Measurements from ENCODE around the gene SNRNP70.

Gene SNRNP70

GRCh38 chr19:49107625-49108459 is 22.6 kb downstream of the SNRNP70 start:
- Histone ChIP-seq H3K36me3 (ENCODE audit: control insufficient read depth in 4 of 4, insufficient read depth in 4 of 4, low read length in 3 of 4) (peaks cover 4 to 69% (median 52%) of the 10 kb centered on the region in 4 experiments), H3K27me3 (replicated peaks in 2 of 5; ENCODE audit: control insufficient read depth in 4 of 5, insufficient read depth in 5 of 5, low read length in 4 of 5) (no peaks in the 10 kb centered on the region), H3K4me1 (ENCODE audit: control extremely low read depth in 1 of 4, control insufficient read depth in 4 of 4, insufficient read depth in 4 of 4, low read length in 3 of 4) (no peaks in the 10 kb centered on the region), H3K27ac (ENCODE audit: insufficient read depth in 1 of 2, low read depth in 1 of 2, low read length in 2 of 2, poor library complexity in 1 of 2, severe bottlenecking in 2 of 2) (no peak overlapping the region), H3K4me3 (ENCODE audit: control insufficient read depth in 1 of 7, extremely low read depth in 1 of 7, insufficient read depth in 4 of 7, low read depth in 2 of 7, low read length in 6 of 7) (no peak overlapping the region), H3K9me3 (ENCODE audit: control extremely low read depth in 1 of 5, control insufficient read depth in 4 of 5, insufficient read depth in 2 of 5, low read depth in 1 of 5, low read length in 4 of 5) (no peaks in the 10 kb centered on the region)
- ChIA-PET CTCF (interaction anchor here (0.8 to 2.3 kb wide), 5 partner anchors 10 to 49 kb away, joined by 3 to 17 read pairs (median 4); no protein-coding TSS in a partner anchor), POLR2A (no interaction called here)
- WGBS (ENCODE audit: insufficient coverage) = 98% methylated on average over 79 of the region's 93 CpGs
- DNase-seq = no peak

GRCh38 chr19:49109051-49109450 is 23.8 kb downstream of the SNRNP70 start:
- POLR2A ChIA-PET = interaction anchor here (0.7 kb wide), 1 partner anchor 11 kb away, joined by 4 read pairs; no protein-coding TSS in a partner anchor
- Histone ChIP-seq H3K27ac (ENCODE audit: insufficient read depth in 1 of 2, low read depth in 1 of 2, low read length in 2 of 2, poor library complexity in 1 of 2, severe bottlenecking in 2 of 2) (no peak overlapping the region), H3K27me3 (replicated peaks in 2 of 5; ENCODE audit: control insufficient read depth in 4 of 5, insufficient read depth in 5 of 5, low read length in 4 of 5) (no peaks in the 10 kb centered on the region), H3K9me3 (ENCODE audit: control extremely low read depth in 1 of 5, control insufficient read depth in 4 of 5, insufficient read depth in 2 of 5, low read depth in 1 of 5, low read length in 4 of 5) (no peaks in the 10 kb centered on the region), H3K36me3 (ENCODE audit: control insufficient read depth in 4 of 4, insufficient read depth in 4 of 4, low read length in 3 of 4) (peaks cover 4 to 57% (median 45%) of the 10 kb centered on the region in 4 experiments), H3K4me3 (ENCODE audit: control insufficient read depth in 1 of 7, extremely low read depth in 1 of 7, insufficient read depth in 4 of 7, low read depth in 2 of 7, low read length in 6 of 7) (no peak overlapping the region), H3K4me1 (ENCODE audit: control extremely low read depth in 1 of 4, control insufficient read depth in 4 of 4, insufficient read depth in 4 of 4, low read length in 3 of 4) (peaks cover 0 to 11% (median 7%) of the 10 kb centered on the region in 4 experiments)
- 90% methylated on average over 5 of the region's 5 CpGs for WGBS (ENCODE audit: insufficient coverage)
- CTCF ChIA-PET = interaction anchor here (0.6 to 1.4 kb wide), 4 partner anchors 11 to 50 kb away, joined by 3 to 4 read pairs (median 3); no protein-coding TSS in a partner anchor
- DNase-seq = no peak

DNA sequence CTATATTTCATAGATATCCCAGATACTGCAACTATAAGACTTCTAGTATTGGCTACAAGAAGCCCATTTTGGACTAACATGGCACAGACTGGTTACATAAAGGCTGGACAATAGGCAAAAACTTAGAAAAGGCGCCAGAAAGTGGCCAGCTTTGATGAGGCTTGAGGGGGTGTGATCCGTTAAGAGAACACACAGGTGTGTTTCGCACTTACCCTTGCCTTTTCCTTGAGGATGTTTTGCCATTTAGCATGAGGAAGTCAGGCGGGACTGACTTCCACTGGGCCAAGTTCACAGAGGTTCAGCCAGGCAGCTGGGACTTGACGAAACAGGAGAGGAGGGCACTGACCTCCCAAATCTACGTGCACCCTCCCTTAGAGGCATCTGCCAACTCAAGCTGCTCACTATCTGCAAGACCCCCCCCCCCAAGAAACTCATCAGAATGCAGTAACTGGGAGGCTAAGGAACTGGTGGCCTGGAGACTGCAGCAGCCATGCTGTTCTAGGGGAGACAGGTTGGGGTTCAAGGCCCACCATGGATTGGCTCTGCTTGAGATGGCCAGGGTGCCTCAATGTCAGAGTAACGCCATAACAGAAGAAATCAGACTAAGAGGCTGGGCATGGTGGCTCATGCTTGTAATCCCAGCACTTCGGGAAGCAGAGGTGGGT is 24.4 kb downstream of the SNRNP70 start:
- CTCF ChIA-PET = interaction anchor here (0.7 to 1.4 kb wide), 2 partner anchors 14 to 50 kb away, joined by 3 to 4 read pairs; no protein-coding TSS in a partner anchor

DNA sequence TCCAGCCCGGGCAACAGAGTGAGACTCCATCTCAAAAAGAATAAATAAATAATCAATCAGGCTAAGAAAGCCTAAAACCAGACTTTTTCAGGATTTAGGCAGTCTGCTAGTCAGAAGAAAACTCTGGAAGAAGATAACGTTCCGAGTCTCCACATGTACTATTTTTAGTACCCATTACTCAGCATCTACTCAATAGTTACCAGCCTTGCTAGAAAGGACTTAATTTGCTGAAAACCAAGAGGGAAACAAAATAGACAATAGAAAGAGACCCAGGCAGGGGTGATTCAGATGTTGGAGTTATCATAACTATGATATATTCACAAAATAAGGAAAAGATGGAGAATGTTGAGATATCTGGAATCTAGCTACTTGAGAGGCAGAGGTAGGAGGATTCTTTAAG is 25.3 kb downstream of the SNRNP70 start:
- 100% methylated on average over 1 of the region's 3 CpGs for WGBS (ENCODE audit: insufficient coverage)
- ChIA-PET CTCF (interaction anchor here (1.6 to 1.7 kb wide), 2 partner anchors 13 to 36 kb away, joined by 5 to 8 read pairs; no protein-coding TSS in a partner anchor), POLR2A (no interaction called here)
- Histone ChIP-seq H3K4me1 (ENCODE audit: control extremely low read depth in 1 of 4, control insufficient read depth in 4 of 4, insufficient read depth in 4 of 4, low read length in 3 of 4) (peaks cover 0 to 16% (median 14%) of the 10 kb centered on the region in 4 experiments), H3K27ac (ENCODE audit: insufficient read depth in 1 of 2, low read depth in 1 of 2, low read length in 2 of 2, poor library complexity in 1 of 2, severe bottlenecking in 2 of 2) (no peak overlapping the region), H3K9me3 (ENCODE audit: control extremely low read depth in 1 of 5, control insufficient read depth in 4 of 5, insufficient read depth in 2 of 5, low read depth in 1 of 5, low read length in 4 of 5) (no peaks in the 10 kb centered on the region), H3K4me3 (ENCODE audit: control insufficient read depth in 1 of 7, extremely low read depth in 1 of 7, insufficient read depth in 4 of 7, low read depth in 2 of 7, low read length in 6 of 7) (no peak overlapping the region), H3K36me3 (ENCODE audit: control insufficient read depth in 4 of 4, insufficient read depth in 4 of 4, low read length in 3 of 4) (peaks cover 4 to 44% (median 33%) of the 10 kb centered on the region in 4 experiments), H3K27me3 (replicated peaks in 2 of 5; ENCODE audit: control insufficient read depth in 4 of 5, insufficient read depth in 5 of 5, low read length in 4 of 5) (no peaks in the 10 kb centered on the region)
- DNase-seq = no peak

More for the DNA sequence above, 24.4 kb downstream of the SNRNP70 start:
- 92% methylated on average over 5 of the region's 8 CpGs for WGBS (ENCODE audit: insufficient coverage)
- Histone ChIP-seq H3K27ac (ENCODE audit: insufficient read depth in 1 of 2, low read depth in 1 of 2, low read length in 2 of 2, poor library complexity in 1 of 2, severe bottlenecking in 2 of 2) (no peak overlapping the region), H3K4me1 (ENCODE audit: control extremely low read depth in 1 of 4, control insufficient read depth in 4 of 4, insufficient read depth in 4 of 4, low read length in 3 of 4) (peaks cover 0 to 11% (median 9%) of the 10 kb centered on the region in 4 experiments), H3K9me3 (ENCODE audit: control extremely low read depth in 1 of 5, control insufficient read depth in 4 of 5, insufficient read depth in 2 of 5, low read depth in 1 of 5, low read length in 4 of 5) (no peaks in the 10 kb centered on the region), H3K36me3 (ENCODE audit: control insufficient read depth in 4 of 4, insufficient read depth in 4 of 4, low read length in 3 of 4) (peaks cover 4 to 50% (median 39%) of the 10 kb centered on the region in 4 experiments), H3K27me3 (replicated peaks in 2 of 5; ENCODE audit: control insufficient read depth in 4 of 5, insufficient read depth in 5 of 5, low read length in 4 of 5) (no peaks in the 10 kb centered on the region), H3K4me3 (ENCODE audit: control insufficient read depth in 1 of 7, extremely low read depth in 1 of 7, insufficient read depth in 4 of 7, low read depth in 2 of 7, low read length in 6 of 7) (no peak overlapping the region)
- DNase-seq = no peak
- POLR2A ChIA-PET = interaction anchor here (0.7 kb wide), 1 partner anchor 11 kb away, joined by 4 read pairs; no protein-coding TSS in a partner anchor

GRCh38 chr19:49111218-49111998 is 26.2 kb downstream of the SNRNP70 start:
- Histone ChIP-seq H3K4me1 (ENCODE audit: control extremely low read depth in 1 of 4, control insufficient read depth in 4 of 4, insufficient read depth in 4 of 4, low read length in 3 of 4) (peaks cover 0 to 17% (median 15%) of the 10 kb centered on the region in 4 experiments), H3K36me3 (ENCODE audit: control insufficient read depth in 4 of 4, insufficient read depth in 4 of 4, low read length in 3 of 4) (peaks cover 4 to 35% (median 25%) of the 10 kb centered on the region in 4 experiments), H3K9me3 (ENCODE audit: control extremely low read depth in 1 of 5, control insufficient read depth in 4 of 5, insufficient read depth in 2 of 5, low read depth in 1 of 5, low read length in 4 of 5) (no peaks in the 10 kb centered on the region), H3K4me3 (ENCODE audit: control insufficient read depth in 1 of 7, extremely low read depth in 1 of 7, insufficient read depth in 4 of 7, low read depth in 2 of 7, low read length in 6 of 7) (no peak overlapping the region), H3K27me3 (replicated peaks in 2 of 5; ENCODE audit: control insufficient read depth in 4 of 5, insufficient read depth in 5 of 5, low read length in 4 of 5) (no peaks in the 10 kb centered on the region), H3K27ac (ENCODE audit: insufficient read depth in 1 of 2, low read depth in 1 of 2, low read length in 2 of 2, poor library complexity in 1 of 2, severe bottlenecking in 2 of 2) (no peak overlapping the region)
- POLR2A ChIA-PET = no interaction called here
- CTCF ChIA-PET = interaction anchor here (0.9 to 1.7 kb wide), 3 partner anchors 14 to 39 kb away, joined by 5 to 8 read pairs (median 5); no protein-coding TSS in a partner anchor
- no peak for DNase-seq
- 94% methylated on average over 5 of the region's 11 CpGs for WGBS (ENCODE audit: insufficient coverage)

- H3K4me3 ChIP-seq (ENCODE audit: control insufficient read depth in 1 of 7, extremely low read depth in 1 of 7, insufficient read depth in 4 of 7, low read depth in 2 of 7, low read length in 6 of 7) = peak within 1 kb of the TSS; percentile 58 to 86 (median 72)
- DNase-seq = peak; percentile 67 to 84 (median 78)
- WGBS (ENCODE audit: insufficient coverage) = under 1% methylated on average over 51 of the region's 66 CpGs
- no peak within 1 kb of the TSS for H3K27ac ChIP-seq (ENCODE audit: insufficient read depth in 1 of 2, low read depth in 1 of 2, low read length in 2 of 2, poor library complexity in 1 of 2, severe bottlenecking in 2 of 2)
- peaks cover 2 to 9% (median 8%) of the 10 kb centered on the region in 4 experiments for H3K36me3 ChIP-seq (ENCODE audit: control insufficient read depth in 4 of 4, insufficient read depth in 4 of 4, low read length in 3 of 4)
- peaks cover 2 to 41% (median 28%) of the 10 kb centered on the region in 4 experiments for H3K4me1 ChIP-seq (ENCODE audit: control extremely low read depth in 1 of 4, control insufficient read depth in 4 of 4, insufficient read depth in 4 of 4, low read length in 3 of 4)
- CTCF ChIA-PET = interaction anchor here (0.7 to 2.7 kb wide), 17 partner anchors 9 to 94 kb away, joined by 3 to 21 read pairs (median 5); partner anchors contain the start of gene HRC
- no peaks in the 10 kb centered on the region for H3K27me3 ChIP-seq (replicated peaks in 2 of 5; ENCODE audit: control insufficient read depth in 4 of 5, insufficient read depth in 5 of 5, low read length in 4 of 5)
- POLR2A ChIA-PET = interaction anchor here (0.6 to 1.9 kb wide), 4 partner anchors 11 to 36 kb away, joined by 3 to 13 read pairs (median 4); no protein-coding TSS in a partner anchor
- no peaks in the 10 kb centered on the region for H3K9me3 ChIP-seq (ENCODE audit: control extremely low read depth in 1 of 5, control insufficient read depth in 4 of 5, insufficient read depth in 2 of 5, low read depth in 1 of 5, low read length in 4 of 5)
Observed at GRCh38 chr19:49113762-49114629, 28.7 kb downstream of the SNRNP70 start, which contains the start of gene LIN7B. LIN7B (plus strand) TSS chr19:49114370; CDS start chr19:49114405, 35 bp downstream.

All from common myeloid progenitor, CD34-positive (primary cell).